Duodenal mucosa (tissue), 2 donors: ENCODE results near the gene ATP10D.

Experiments
- H3K27ac ChIP-seq: one replicate; pipeline ENCODE4 v1.7.0; 2013; ENCODE audit warnings: low read depth, low read length
- H3K27me3 ChIP-seq, 2 donors: one replicate each; pipeline ENCODE4 v1.7.0; 2013; ENCODE audit warnings: low read length in 2 of 2, control low read depth in 1 of 2; ENCODE audit not compliant: insufficient read depth in 2 of 2, control insufficient read depth in 1 of 2
- H3K36me3 ChIP-seq, 2 donors: one replicate each; pipeline ENCODE4 v1.7.0; 2013; ENCODE audit warnings: low read length in 2 of 2, control low read depth in 1 of 2; ENCODE audit not compliant: insufficient read depth in 2 of 2, control insufficient read depth in 1 of 2
- H3K4me1 ChIP-seq, 2 donors: one replicate each; pipeline ENCODE4 v1.7.0; 2013; ENCODE audit warnings: low read length in 2 of 2, control low read depth in 1 of 2; ENCODE audit not compliant: insufficient read depth in 2 of 2, control insufficient read depth in 1 of 2
- H3K4me3 ChIP-seq, 2 donors: one replicate each; pipeline ENCODE4 v1.7.0; 2013; ENCODE audit warnings: low read length in 2 of 2, low read depth in 1 of 2
- H3K9ac ChIP-seq, 2 donors: one replicate each; pipeline ENCODE4 v1.7.0; 2013; ENCODE audit warnings: low read length in 2 of 2, low read depth in 1 of 2
- H3K9me3 ChIP-seq, 2 donors: one replicate each; pipeline ENCODE4 v1.7.0; 2013; ENCODE audit warnings: low read length in 2 of 2, control low read depth in 1 of 2; ENCODE audit not compliant: control insufficient read depth in 1 of 2

ATP10D gene

GRCh38 chr4:47469951-47470350, 15.1 kb upstream of the ATP10D start:
- H3K36me3 ChIP-seq = no peaks in the 10 kb centered on the region
- no peak overlapping the region for H3K27ac ChIP-seq
- H3K9me3 ChIP-seq = no peaks in the 10 kb centered on the region
- no peak overlapping the region for H3K9ac ChIP-seq
- H3K27me3 ChIP-seq = no peaks in the 10 kb centered on the region
- H3K4me1 ChIP-seq = no peaks in the 10 kb centered on the region
- H3K4me3 ChIP-seq = no peak overlapping the region

GRCh38 chr4:47471064-47471463, 14.0 kb upstream of the ATP10D start:
- H3K9me3 ChIP-seq = no peaks in the 10 kb centered on the region
- no peaks in the 10 kb centered on the region for H3K4me1 ChIP-seq
- H3K9ac ChIP-seq = no peak overlapping the region
- H3K4me3 ChIP-seq = no peak overlapping the region
- H3K27ac ChIP-seq = no peak overlapping the region
- H3K36me3 ChIP-seq = no peaks in the 10 kb centered on the region
- no peaks in the 10 kb centered on the region for H3K27me3 ChIP-seq

GRCh38 chr4:47471591-47471990, 13.5 kb upstream of the ATP10D start:
- H3K27me3 ChIP-seq = no peaks in the 10 kb centered on the region
- no peaks in the 10 kb centered on the region for H3K4me1 ChIP-seq
- H3K27ac ChIP-seq = no peak overlapping the region
- H3K4me3 ChIP-seq = no peak overlapping the region
- no peaks in the 10 kb centered on the region for H3K36me3 ChIP-seq
- no peak overlapping the region for H3K9ac ChIP-seq
- no peaks in the 10 kb centered on the region for H3K9me3 ChIP-seq

GRCh38 chr4:47473141-47473750, 11.8 kb upstream of the ATP10D start:
- H3K9me3 ChIP-seq = no peaks in the 10 kb centered on the region
- no peak overlapping the region for H3K27ac ChIP-seq
- H3K9ac ChIP-seq = no peak overlapping the region
- H3K27me3 ChIP-seq = no peaks in the 10 kb centered on the region
- no peaks in the 10 kb centered on the region for H3K4me1 ChIP-seq
- H3K36me3 ChIP-seq = no peaks in the 10 kb centered on the region
- no peak overlapping the region for H3K4me3 ChIP-seq

- Histone ChIP-seq H3K9ac (no peak overlapping the region), H3K27me3 (no peaks in the 10 kb centered on the region), H3K9me3 (no peaks in the 10 kb centered on the region), H3K4me1 (no peaks in the 10 kb centered on the region), H3K27ac (no peak overlapping the region), H3K36me3 (no peaks in the 10 kb centered on the region), H3K4me3 (no peak overlapping the region)
Observed at GRCh38 chr4:47474799-47475198, 10.3 kb upstream of the ATP10D start.

- Histone ChIP-seq H3K4me3 (no peak overlapping the region), H3K27me3 (no peaks in the 10 kb centered on the region), H3K27ac (no peak overlapping the region), H3K36me3 (no peaks in the 10 kb centered on the region), H3K9ac (no peak overlapping the region), H3K9me3 (no peaks in the 10 kb centered on the region), H3K4me1 (no peaks in the 10 kb centered on the region)
Observed at GRCh38 chr4:47475411-47475810, 9.7 kb upstream of the ATP10D start.

GRCh38 chr4:47478804-47479203, 6.3 kb upstream of the ATP10D start:
- H3K4me3 ChIP-seq = no peak overlapping the region
- H3K9ac ChIP-seq = no peak overlapping the region
- H3K4me1 ChIP-seq = no peaks in the 10 kb centered on the region
- no peak overlapping the region for H3K27ac ChIP-seq
- no peaks in the 10 kb centered on the region for H3K9me3 ChIP-seq
- no peaks in the 10 kb centered on the region for H3K27me3 ChIP-seq
- no peaks in the 10 kb centered on the region for H3K36me3 ChIP-seq

GRCh38 chr4:47482326-47482725, 2.7 kb upstream of the ATP10D start:
- Histone ChIP-seq H3K27me3 (no peaks in the 10 kb centered on the region), H3K27ac (no peak overlapping the region), H3K4me3 (no peak overlapping the region), H3K36me3 (no peaks in the 10 kb centered on the region), H3K9me3 (no peaks in the 10 kb centered on the region), H3K9ac (no peak overlapping the region), H3K4me1 (peaks cover under 1 to 10% of the 10 kb centered on the region in 2 donors)

GRCh38 chr4:47483745-47484144, 1.3 kb upstream of the ATP10D start:
- Histone ChIP-seq H3K4me1 (peaks cover 5 to 10% of the 10 kb centered on the region in 2 donors), H3K9ac (no peak overlapping the region), H3K9me3 (peaks cover 0 to 1% of the 10 kb centered on the region in 2 donors), H3K4me3 (no peak overlapping the region), H3K27me3 (no peaks in the 10 kb centered on the region), H3K36me3 (no peaks in the 10 kb centered on the region), H3K27ac (no peak overlapping the region)

- H3K27me3 ChIP-seq = no peaks in the 10 kb centered on the region
- H3K27ac ChIP-seq = no peak overlapping the region
- H3K9ac ChIP-seq = no peak overlapping the region
- H3K4me3 ChIP-seq = no peak overlapping the region
- peaks cover 5 to 10% of the 10 kb centered on the region in 2 donors for H3K4me1 ChIP-seq
- H3K36me3 ChIP-seq = no peaks in the 10 kb centered on the region
- peaks cover 0 to 1% of the 10 kb centered on the region in 2 donors for H3K9me3 ChIP-seq
Observed at GRCh38 chr4:47484168-47484567, 907 bp upstream of the ATP10D start.

- Histone ChIP-seq H3K9ac (peak overlapping the region; percentile 71 to 74), H3K4me3 (peak overlapping the region; percentile 85), H3K9me3 (peaks cover 0 to 1% of the 10 kb centered on the region in 2 donors), H3K27ac (peak overlapping the region; percentile 81), H3K36me3 (no peaks in the 10 kb centered on the region), H3K27me3 (no peaks in the 10 kb centered on the region), H3K4me1 (peaks cover 8 to 10% of the 10 kb centered on the region in 2 donors)
Observed at GRCh38 chr4:47485768-47486167, 693 bp downstream of the ATP10D start.
